Measurements from ENCODE around the gene ZNF883.
"Not testable (repeated sequence)": the region's sequence is repeated elsewhere in the genome, so short reads cannot be mapped to it uniquely, and the experiment has no call there.

Gene ZNF883

GRCh38 chr9:113011911-113012381 is at the start of gene ZNF883:
ZNF883 (minus strand) TSS chr9:113012192.
- DNase-seq, result peak; percentile 22 to 44 (median 42)

GRCh38 chr9:113061072-113061850 is 49.3 kb upstream of the ZNF883 start:
- not testable (repeated sequence) for DNase-seq

- DNase-seq, result not testable (repeated sequence)
Measured at GRCh38 chr9:113059581-113060284, 47.7 kb upstream of the ZNF883 start.

- no peak for DNase-seq
Measured at GRCh38 chr9:113057193-113057592, 45.2 kb upstream of the ZNF883 start.

- DNase-seq, result peak; percentile 87 to 93 (median 92)
Measured at GRCh38 chr9:113056191-113057106, 44.5 kb upstream of the ZNF883 start, which contains the start of gene ZFP37. ZFP37 (minus strand) TSS chr9:113056724; CDS start chr9:113056688, 36 bp downstream.

GRCh38 chr9:113042884-113043657 is 31.1 kb upstream of the ZNF883 start:
- DNase-seq, result peak in 1 of 3 donors; percentile 0

GRCh38 chr9:113026200-113026599 is 14.2 kb upstream of the ZNF883 start:
- no peak for DNase-seq

- DNase-seq, result no peak
Measured at GRCh38 chr9:113018247-113018646, 6.3 kb upstream of the ZNF883 start.

GRCh38 chr9:113012492-113012891 is 500 bp upstream of the ZNF883 start:
- no peak for DNase-seq

- no peak for DNase-seq
Measured at GRCh38 chr9:113005777-113006176, 6.2 kb downstream of the ZNF883 start.

GRCh38 chr9:112997236-112997941 is 14.6 kb downstream of the ZNF883 start:
- no peak for DNase-seq

- peak in 2 of 3 donors; percentile 15 to 16 for DNase-seq
Measured at GRCh38 chr9:112971415-112971814, 40.6 kb downstream of the ZNF883 start.

GRCh38 chr9:112970939-112971338 is 41.1 kb downstream of the ZNF883 start:
- no peak for DNase-seq

GRCh38 chr9:112969730-112970129 is 42.3 kb downstream of the ZNF883 start:
- no peak for DNase-seq

- no peak for DNase-seq
Measured at GRCh38 chr9:112955550-112955949, 56.4 kb downstream of the ZNF883 start.

- no peak for DNase-seq
Measured at GRCh38 chr9:112945620-112946208, 66.3 kb downstream of the ZNF883 start.

GRCh38 chr9:112939418-112939817 is 72.6 kb downstream of the ZNF883 start:
- DNase-seq, result no peak

GRCh38 chr9:112933696-112934095 is 78.3 kb downstream of the ZNF883 start:
- DNase-seq, result no peak

GRCh38 chr9:112925058-112925641 is 86.8 kb downstream of the ZNF883 start:
- peak; percentile 54 to 56 (median 54) for DNase-seq

GRCh38 chr9:112921549-112921948 is 90.4 kb downstream of the ZNF883 start:
- DNase-seq, result peak; percentile 62 to 74 (median 66)
